GM19099 (cell line): ENCODE data around the gene ZNF343.

Experiments used
- POLR2A ChIP-seq: IDR thresholded peaks from 3 replicates; pipeline ENCODE4 v1.6.1; 2011; ENCODE audit warnings: low read depth; ENCODE audit not compliant: insufficient read length; ENCODE audit errors: extremely low read depth

ZNF343 gene

GRCh38 chr20:2458919-2459499 lies 49.7 kb downstream of the ZNF343 start:
- no peak for TF ChIP-seq POLR2A

- TF ChIP-seq POLR2A: no peak
Observed at GRCh38 chr20:2455771-2456497, 52.8 kb downstream of the ZNF343 start.

- TF ChIP-seq POLR2A: no peak
Observed at GRCh38 chr20:2453792-2454191, 54.9 kb downstream of the ZNF343 start.

GRCh38 chr20:2451939-2452732 lies 56.6 kb downstream of the ZNF343 start:
- TF ChIP-seq POLR2A: no peak

GRCh38 chr20:2451422-2451821 lies 57.3 kb downstream of the ZNF343 start:
- no peak for TF ChIP-seq POLR2A

- no peak for TF ChIP-seq POLR2A
Observed at GRCh38 chr20:2449386-2449785, 59.3 kb downstream of the ZNF343 start.

GRCh38 chr20:2446845-2447244 lies 61.9 kb downstream of the ZNF343 start:
- TF ChIP-seq POLR2A: no peak
